GM23248 (cell line): ENCODE measurements around the gene FDXACB1. TPM values are rescaled to one million over a fixed set of nuclear protein-coding genes. Genes with fewer than 3 reads are reported as not detected.

Experiments
- DNase-seq: peaks from one replicate; pipeline ENCODE4 v3.0.0-alpha.2; 2015
- H2AFZ ChIP-seq: fragments of 200-600 bp; sonication (generic); 2 replicates; pipeline ENCODE4 v1.6.1; 2016; ENCODE audit warnings: antibody characterized with exemption
- H3F3A ChIP-seq: fragments of 200-600 bp; sonication (generic); 2 replicates; pipeline ENCODE4 v1.6.1; 2016; ENCODE audit warnings: mild to moderate bottlenecking, antibody characterized with exemption, mixed run types; ENCODE audit not compliant: insufficient read depth
- H3K27ac ChIP-seq: fragments of 200-600 bp; sonication (generic); 2 replicates; pipeline ENCODE4 v1.5.1; 2016; ENCODE audit warnings: mild to moderate bottlenecking
- H3K27me3 ChIP-seq: fragments of 200-600 bp; sonication (generic); replicated peaks from 2 replicates; pipeline ENCODE4 v1.6.1; 2016; ENCODE audit warnings: mild to moderate bottlenecking; ENCODE audit not compliant: insufficient read depth
- H3K36me3 ChIP-seq: fragments of 200-600 bp; sonication (generic); 2 replicates; pipeline ENCODE4 v1.6.1; 2016; ENCODE audit warnings: low read depth, mild to moderate bottlenecking
- H3K4me1 ChIP-seq: fragments of 200-600 bp; sonication (generic); 2 replicates; pipeline ENCODE4 v1.6.1; 2016; ENCODE audit warnings: mild to moderate bottlenecking; ENCODE audit not compliant: insufficient read depth
- H3K4me2 ChIP-seq: fragments of 200-600 bp; sonication (generic); one replicate; pipeline ENCODE4 v1.6.1; 2016; ENCODE audit warnings: mild to moderate bottlenecking; ENCODE audit not compliant: unreplicated experiment
- H3K4me3 ChIP-seq: fragments of 200-600 bp; sonication (generic); 2 replicates; pipeline ENCODE4 v1.5.1; 2016; ENCODE audit warnings: mild to moderate bottlenecking
- H3K79me2 ChIP-seq: fragments of 200-600 bp; sonication (generic); 2 replicates; pipeline ENCODE4 v1.6.1; 2016; ENCODE audit warnings: mild to moderate bottlenecking; ENCODE audit not compliant: insufficient read depth
- H3K9ac ChIP-seq: fragments of 200-600 bp; sonication (generic); 2 replicates; pipeline ENCODE4 v1.6.1; 2016; ENCODE audit warnings: mild to moderate bottlenecking
- H3K9me2 ChIP-seq: fragments of 200-600 bp; sonication (generic); 2 replicates; pipeline ENCODE4 v1.6.1; 2016; ENCODE audit warnings: mixed run types, mild to moderate bottlenecking, moderate library complexity; ENCODE audit not compliant: insufficient read depth
- H3K9me3 ChIP-seq: fragments of 200-600 bp; sonication (generic); one replicate; pipeline ENCODE4 v1.6.1; 2017; ENCODE audit warnings: low read depth
- H4K20me1 ChIP-seq: fragments of 200-600 bp; sonication (generic); 2 replicates; pipeline ENCODE4 v1.6.0; 2016; ENCODE audit not compliant: insufficient read depth
- EZH2 ChIP-seq: fragments of 200-600 bp; sonication (generic); IDR thresholded peaks from 2 replicates; pipeline ENCODE4 v1.6.1; 2018; ENCODE audit warnings: antibody characterized with exemption, mild to moderate bottlenecking; ENCODE audit not compliant: insufficient read depth, poor library complexity, severe bottlenecking
- EZH2phosphoT487 ChIP-seq: fragments of 200-600 bp; sonication (generic); IDR thresholded peaks from 2 replicates; pipeline ENCODE4 v1.6.1; 2018; ENCODE audit warnings: antibody characterized with exemption, moderate library complexity, mild to moderate bottlenecking, low read depth; ENCODE audit not compliant: insufficient read depth
- WGBS, 2 experiments: methylation state at CpG; one replicate each; pipeline ENCODE4 v1.1.6; 2015 to 2017; ENCODE audit warnings: low lambda C conversion rate in 2 of 2, low coverage in 1 of 2; ENCODE audit errors: missing lambda C conversion rate in 2 of 2; 5-methylcytosine and 5-hydroxymethylcytosine counted together
- in situ Hi-C: fragments of 300-500 bp; cut with MboI; formaldehyde crosslinking; loops from 2 replicates; pipeline ENCODE4 v1.15.0; 2020
- polyA plus RNA-seq: library from polyadenylated mRNA; unstranded; fragments of >200 nt; fragmentation: Nextera tagmentation; extraction: Ambion mirVana; gene quantifications from 2 replicates; pipeline ENCODE4 v1.2.1, GENCODE V29; 2016
- total RNA-seq: library from RNA; depleted of rRNA; stranded (reverse); fragments of >200 nt; shearing (Covaris generic); gene quantifications from 2 replicates; pipeline ENCODE4 v1.2.3, GENCODE V29; 2014

Gene FDXACB1
- total and polyA plus RNA-seq, 2 experiments from 2014 or later = 2.1 to 2.2 TPM

- WGBS, 2 experiments = 74 to 75% methylated on average over 7 of the region's 7 CpGs
- in situ Hi-C loops = loop anchor here (10.0 kb wide), 1 partner anchor 391 kb away; no protein-coding TSS in a partner anchor
- H3K27ac ChIP-seq = peak overlapping the region; percentile 70
Measured at GRCh38 chr11:111845276-111846028, 33.5 kb downstream of the FDXACB1 start.

GRCh38 chr11:111843661-111844060 lies 35.3 kb downstream of the FDXACB1 start:
- Histone ChIP-seq H4K20me1 (no peaks in the 10 kb centered on the region), H3K9ac (no peak overlapping the region), H3K9me2 (no peaks in the 10 kb centered on the region), H3K27me3 (no peaks in the 10 kb centered on the region), H3K79me2 (no peaks in the 10 kb centered on the region), H3K9me3 (no peaks in the 10 kb centered on the region), H3K4me3 (no peak overlapping the region), H3K27ac (no peak overlapping the region), H3K4me1 (peaks cover 39% of the 10 kb centered on the region), H3K4me2 (no peak overlapping the region), H3K36me3 (peaks cover 15% of the 10 kb centered on the region), H3F3A (peaks cover 51% of the 10 kb centered on the region), H2AFZ (no peak overlapping the region)
- DNase-seq = no peak
- 92 to 97% methylated on average over 5 of the region's 5 CpGs for WGBS, 2 experiments
- TF ChIP-seq EZH2phosphoT487 (no peak), EZH2 (no peak)
- in situ Hi-C loops = loop anchor here (5.0 to 10.0 kb wide), 2 partner anchors 246 to 389 kb away; no protein-coding TSS in a partner anchor

More at GRCh38 chr11:111845276-111846028, 33.5 kb downstream of the FDXACB1 start:
- TF ChIP-seq EZH2 = no peak
- no peak for TF ChIP-seq EZH2phosphoT487
- H2AFZ ChIP-seq = no peak overlapping the region
- H3F3A ChIP-seq = peaks cover 51% of the 10 kb centered on the region
- H3K9ac ChIP-seq = peak overlapping the region; percentile 61; the same call in 1 of the 2 replicates
- no peaks in the 10 kb centered on the region for H4K20me1 ChIP-seq
- no peaks in the 10 kb centered on the region for H3K9me3 ChIP-seq
- H3K9me2 ChIP-seq = no peaks in the 10 kb centered on the region
- no peak overlapping the region for H3K4me3 ChIP-seq
- peaks cover 15% of the 10 kb centered on the region for H3K36me3 ChIP-seq
- H3K27me3 ChIP-seq = no peaks in the 10 kb centered on the region
- peak; percentile 19 for DNase-seq
- no peak overlapping the region for H3K4me2 ChIP-seq
- H3K79me2 ChIP-seq = no peaks in the 10 kb centered on the region
- H3K4me1 ChIP-seq = peaks cover 31% of the 10 kb centered on the region

DNA sequence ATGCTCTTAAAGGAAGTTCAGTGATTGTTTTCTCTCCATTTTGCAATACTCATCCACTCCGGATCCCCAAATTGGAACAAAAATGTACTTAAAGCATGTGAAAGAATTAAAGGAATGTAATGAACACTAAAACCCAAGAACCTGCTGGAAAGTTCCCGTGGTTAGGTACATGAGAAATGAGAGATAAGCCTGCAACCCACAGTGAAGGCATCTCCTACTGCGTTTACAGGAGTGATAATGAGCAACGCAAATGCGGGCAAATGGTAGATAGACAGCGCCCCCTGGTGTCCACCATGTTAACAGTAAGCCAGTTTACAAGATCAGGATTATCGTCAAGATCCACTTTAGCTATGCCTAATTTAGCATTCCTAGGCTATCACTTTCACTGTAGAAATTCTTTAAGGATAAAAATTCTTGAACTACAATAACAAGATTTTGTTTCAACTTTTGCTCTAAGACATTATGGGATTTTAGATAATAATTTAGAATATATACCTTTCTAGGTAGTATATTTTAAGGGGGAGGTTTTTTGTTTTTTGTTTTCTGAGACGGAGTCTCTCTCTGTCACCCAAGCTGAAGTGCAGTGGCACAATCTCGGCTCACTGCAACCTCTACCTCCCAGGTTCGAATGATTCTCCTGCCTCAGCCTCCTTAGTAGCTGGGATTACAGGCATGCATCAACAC lies 37.5 kb downstream of the FDXACB1 start:
- Histone ChIP-seq H4K20me1 (no peaks in the 10 kb centered on the region), H3K36me3 (peaks cover 15% of the 10 kb centered on the region), H3K4me1 (peaks cover 36% of the 10 kb centered on the region), H3K9me2 (no peaks in the 10 kb centered on the region), H3K4me2 (peak overlapping the region; percentile 53), H3K9ac (peak overlapping the region; percentile 27), H2AFZ (peak overlapping the region; percentile 50), H3K27ac (peak overlapping the region; percentile 48), H3K79me2 (no peaks in the 10 kb centered on the region), H3K27me3 (no peaks in the 10 kb centered on the region), H3K9me3 (no peaks in the 10 kb centered on the region), H3K4me3 (no peak overlapping the region), H3F3A (peaks cover 33% of the 10 kb centered on the region)
- peak; percentile 88 for DNase-seq
- in situ Hi-C loops = loop anchor here (5.0 to 10.0 kb wide), 2 partner anchors 244 to 387 kb away; no protein-coding TSS in a partner anchor
- TF ChIP-seq EZH2phosphoT487 = no peak
- TF ChIP-seq EZH2 = no peak
- 13 to 15% methylated on average over 10 of the region's 10 CpGs for WGBS, 2 experiments

DNA sequence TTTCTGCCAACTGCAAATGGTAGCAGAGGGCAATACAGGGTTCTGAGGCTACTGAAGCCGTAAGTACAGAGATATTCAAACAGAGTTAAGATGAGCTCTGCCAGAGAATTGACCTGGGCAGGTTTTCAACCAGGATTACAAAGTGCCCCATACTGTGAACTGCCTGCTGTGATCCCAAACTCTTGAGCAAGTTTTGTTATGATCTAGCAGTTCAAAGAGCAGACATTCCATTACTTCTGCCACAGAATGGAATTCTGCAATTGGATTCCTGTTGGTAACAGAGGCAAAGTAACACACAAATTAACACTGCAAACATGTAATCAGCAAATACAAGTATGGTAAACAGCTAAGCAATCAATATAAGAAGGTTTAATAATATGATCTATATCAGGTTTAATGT lies 38.8 kb downstream of the FDXACB1 start:
- no peak overlapping the region for H3K4me3 ChIP-seq
- peaks cover 24% of the 10 kb centered on the region for H3K36me3 ChIP-seq
- in situ Hi-C loops = loop anchor here (5.0 to 10.0 kb wide), 2 partner anchors 243 to 385 kb away; no protein-coding TSS in a partner anchor
- H2AFZ ChIP-seq = no peak overlapping the region
- no peaks in the 10 kb centered on the region for H4K20me1 ChIP-seq
- H3K27ac ChIP-seq = 0 out of 2 replicates have a peak overlapping the region, but pooled peaks have one; percentile 48
- H3F3A ChIP-seq = peaks cover 19% of the 10 kb centered on the region; the same call in 1 of the 2 replicates
- no peak overlapping the region for H3K4me2 ChIP-seq
- 0 out of 2 replicates have a peak overlapping the region, but pooled peaks have one; percentile 27 for H3K9ac ChIP-seq
- H3K79me2 ChIP-seq = no peaks in the 10 kb centered on the region
- peaks cover 27% of the 10 kb centered on the region for H3K4me1 ChIP-seq
- WGBS, 2 experiments = 100% methylated on average over 1 of the region's 1 CpG
- no peaks in the 10 kb centered on the region for H3K27me3 ChIP-seq
- peak; percentile 38 for DNase-seq
- H3K9me3 ChIP-seq = no peaks in the 10 kb centered on the region
- no peaks in the 10 kb centered on the region for H3K9me2 ChIP-seq
- TF ChIP-seq EZH2phosphoT487 (no peak), EZH2 (no peak)
